Heart left ventricle (tissue), 16 donors: Measurements from ENCODE around the gene PRPF18. TPM values are rescaled to one million over a fixed set of nuclear protein-coding genes. Genes with fewer than 3 reads are reported as not detected.

ENCODE experiments used
- ATAC-seq, 4 donors: fragments of 200-7000 bp; cut with Tn5 transposase; one replicate each; pipeline ENCODE4 v1.9.1; 2020 to 2022; ENCODE audit warnings: moderate library complexity in 4 of 4, mild to moderate bottlenecking in 3 of 4, moderate number of reproducible peaks in 1 of 4
- DNase-seq, 5 donors: peaks; one replicate each; pipeline ENCODE4 v3.0.0-alpha.2; 2020
- H3K27ac ChIP-seq, 12 donors: fragments of 200-600 bp; sonication (generic) in 4 of 12; one replicate each; pipeline versions ENCODE4 v1.5.0 to v1.8.0; 2016 to 2022; ENCODE audit warnings: mild to moderate bottlenecking in 2 of 12
- H3K27me3 ChIP-seq, 9 donors: fragments of 200-600 bp; sonication (generic) in 2 of 9; one replicate each; pipeline versions ENCODE4 v1.5.1 to v1.8.0; 2016 to 2022; ENCODE audit warnings: mild to moderate bottlenecking in 3 of 9
- H3K36me3 ChIP-seq, 9 donors: fragments of 200-600 bp; sonication (generic) in 2 of 9; one replicate each; pipeline versions ENCODE4 v1.5.0 to v1.8.0; 2018 to 2022; ENCODE audit warnings: mild to moderate bottlenecking in 2 of 9
- H3K4me1 ChIP-seq, 12 donors: fragments of 200-600 bp; sonication (generic) in 4 of 12; one replicate each; pipeline versions ENCODE4 v1.5.0 to v1.8.0; 2016 to 2022; ENCODE audit warnings: mild to moderate bottlenecking in 3 of 12
- H3K4me3 ChIP-seq, 12 donors: fragments of 200-600 bp; sonication (generic) in 4 of 12; one replicate each; pipeline versions ENCODE4 v1.5.0 to v1.8.0; 2017 to 2022; ENCODE audit warnings: mild to moderate bottlenecking in 9 of 12, moderate library complexity in 4 of 12
- H3K9me3 ChIP-seq, 12 donors: fragments of 200-600 bp; sonication (generic) in 4 of 12; one replicate each; pipeline versions ENCODE4 v1.5.0 to v1.8.0; 2016 to 2022; ENCODE audit warnings: mild to moderate bottlenecking in 1 of 12
- POLR2A ChIP-seq, 2 donors: fragments of 450-650 bp; IDR thresholded peaks; one replicate each; pipeline ENCODE4 v1.6.1; 2017; ENCODE audit warnings: antibody characterized with exemption in 2 of 2, mild to moderate bottlenecking in 2 of 2, moderate library complexity in 2 of 2
- WGBS, 4 donors: extraction: QIAGEN DNeasy Blood & Tissue Kit in 2 of 4; methylation state at CpG; one replicate each; pipeline versions ENCODE4 v1.1.5 to v1.1.7; 2013 to 2018; 5-methylcytosine and 5-hydroxymethylcytosine counted together
- intact Hi-C, 10 donors: fragments of 100-400 bp; cut with DNase I; formaldehyde crosslinking; loops; one replicate each; pipeline versions ENCODE4 v1.11.1 to v1.14.2; 2022
- polyA plus RNA-seq, 2 donors: library from polyadenylated mRNA; stranded (reverse); fragments of 200-250 nt; gene quantifications; one replicate each; pipeline ENCODE4 v1.2.3, GENCODE V29; 2013
- total RNA-seq, 9 donors: library from RNA; depleted of rRNA in 2 of 9; stranded (reverse); fragments of >200 nt in 2 of 9; fragmentation: NEBNext Ultra II Directional in 3 of 9; extraction: Animal tissue kit (Norgen Biotek cat#: 25700) in 3 of 9; gene quantifications; one replicate each; pipeline versions ENCODE4 v1.1.0 to v1.2.4, GENCODE V29; 2016 to 2023
- TF ChIP-seq, protein P1 (sequence below), 12 donors: fragments of 200-600 bp; sonication (generic) in 4 of 12; IDR thresholded peaks; one replicate each; pipeline versions ENCODE4 v1.5.0 to v1.8.0; 2018 to 2022; ENCODE audit warnings: antibody characterized with exemption in 12 of 12, mild to moderate bottlenecking in 5 of 12
- donor health status: ischemic (EF 13 %, LVEDD 7.1; RV severe dilation, severe dysfunction).
- donor health status: healthy with polysubstance abuse.
- donor health status: DM: no; HTN: yes; CAD: no.
- donor health status: DM: no; HTN: no; CAD: no.
- donor health status: ischemic (EF 25% LVEDD 6.9; RV normal size, moderate dysfunction).
- donor health status: ischemic (EF 25% LVEDD 5.7; RV mildly dilated, moderate dysfunction).
- donor health status: healthy.
- donor health status: DM: yes; HTN: yes; CAD: no.
- donor health status: ischemic (EF 35%, LVEDD 5.7; RV mildly dilated, moderate dysfunction).
- donor health status: nonischemic (EF 11% LVEDD 7.7; RV severe dilation, severe dysfunction).
- donor health status: DM: yes; HTN: yes; CAD: no.
- donor health status: PGD.
- donor health status: ischemic (EF 29% LVEDD 5.4; RV normal size, mild dysfunction).
- donor health status: nonischemic (EF 23%, LVEDD 6.1; RV moderate dilation, normal function).

The PRPF18 gene
- total and polyA plus RNA-seq, 11 donors = 8.9 to 19.1 (median 14.7) TPM

DNA sequence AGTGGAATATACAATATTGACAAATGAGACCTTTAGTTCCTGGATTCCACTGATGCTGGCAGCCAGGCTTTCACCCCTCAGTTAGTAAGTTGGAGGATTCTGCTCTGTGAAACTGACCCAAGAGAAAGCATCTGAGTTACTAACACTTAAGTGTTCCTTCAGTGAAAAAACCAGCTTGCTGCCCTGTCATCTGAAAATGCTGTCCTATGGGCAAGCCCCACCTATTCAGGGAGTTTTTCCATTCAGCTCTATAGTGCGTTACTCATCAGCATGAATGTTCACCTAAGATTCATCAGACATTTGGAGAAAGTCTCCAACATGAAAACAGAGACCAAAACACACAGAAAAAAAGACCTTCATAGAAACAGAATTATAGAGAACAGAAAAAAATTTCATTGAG lies 37.9 kb downstream of the PRPF18 start:
- TF ChIP-seq POLR2A (IDR thresholded peaks at IDR 0.05) = no peak
- TF ChIP-seq, protein P1, sequence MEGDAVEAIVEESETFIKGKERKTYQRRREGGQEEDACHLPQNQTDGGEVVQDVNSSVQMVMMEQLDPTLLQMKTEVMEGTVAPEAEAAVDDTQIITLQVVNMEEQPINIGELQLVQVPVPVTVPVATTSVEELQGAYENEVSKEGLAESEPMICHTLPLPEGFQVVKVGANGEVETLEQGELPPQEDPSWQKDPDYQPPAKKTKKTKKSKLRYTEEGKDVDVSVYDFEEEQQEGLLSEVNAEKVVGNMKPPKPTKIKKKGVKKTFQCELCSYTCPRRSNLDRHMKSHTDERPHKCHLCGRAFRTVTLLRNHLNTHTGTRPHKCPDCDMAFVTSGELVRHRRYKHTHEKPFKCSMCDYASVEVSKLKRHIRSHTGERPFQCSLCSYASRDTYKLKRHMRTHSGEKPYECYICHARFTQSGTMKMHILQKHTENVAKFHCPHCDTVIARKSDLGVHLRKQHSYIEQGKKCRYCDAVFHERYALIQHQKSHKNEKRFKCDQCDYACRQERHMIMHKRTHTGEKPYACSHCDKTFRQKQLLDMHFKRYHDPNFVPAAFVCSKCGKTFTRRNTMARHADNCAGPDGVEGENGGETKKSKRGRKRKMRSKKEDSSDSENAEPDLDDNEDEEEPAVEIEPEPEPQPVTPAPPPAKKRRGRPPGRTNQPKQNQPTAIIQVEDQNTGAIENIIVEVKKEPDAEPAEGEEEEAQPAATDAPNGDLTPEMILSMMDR (IDR thresholded peaks at IDR 0.05) = no peak
- ATAC-seq = no peak

GRCh38 chr10:13627459-13628310 lies 40.9 kb downstream of the PRPF18 start:
- 92 to 94% (median 94%) methylated on average over 7 of the region's 7 CpGs for WGBS, 4 donors
- intact Hi-C loops = no loop called here
- no peak overlapping the region for H3K27ac ChIP-seq
- H3K4me3 ChIP-seq = no peak overlapping the region
- TF ChIP-seq POLR2A (IDR thresholded peaks at IDR 0.05) = no peak
- no peak for DNase-seq
- ATAC-seq = no peak
- no peaks in the 10 kb centered on the region for H3K27me3 ChIP-seq
- H3K4me1 ChIP-seq = peaks cover 0 to 12% (median 2%) of the 10 kb centered on the region in 12 donors
- no peaks in the 10 kb centered on the region for H3K9me3 ChIP-seq
- peaks cover 0 to 59% (median 33%) of the 10 kb centered on the region in 9 donors for H3K36me3 ChIP-seq

More for the DNA sequence above, 37.9 kb downstream of the PRPF18 start:
- H3K4me3 ChIP-seq = no peak overlapping the region
- H3K36me3 ChIP-seq = peaks cover 0 to 67% (median 34%) of the 10 kb centered on the region in 9 donors
- no peaks in the 10 kb centered on the region for H3K4me1 ChIP-seq
- no peak overlapping the region for H3K27ac ChIP-seq
- H3K27me3 ChIP-seq = no peaks in the 10 kb centered on the region
- H3K9me3 ChIP-seq = no peaks in the 10 kb centered on the region
- no peak for DNase-seq
- WGBS, 4 donors = 96 to 100% (median 97%) methylated on average over 1 of the region's 1 CpG
- intact Hi-C loops = no loop called here

GRCh38 chr10:13628661-13629060 lies 41.9 kb downstream of the PRPF18 start:
- ATAC-seq (no peak), DNase-seq (no peak)
- Histone ChIP-seq H3K27me3 (no peaks in the 10 kb centered on the region), H3K4me3 (no peak overlapping the region), H3K9me3 (no peaks in the 10 kb centered on the region), H3K4me1 (peaks cover 0 to 22% (median 4%) of the 10 kb centered on the region in 12 donors), H3K36me3 (peaks cover 0 to 57% (median 27%) of the 10 kb centered on the region in 9 donors), H3K27ac (no peak overlapping the region)
- WGBS, 4 donors = 74 to 86% (median 84%) methylated on average over 6 to 7 of the region's 7 CpGs
- no peak for TF ChIP-seq POLR2A (IDR thresholded peaks at IDR 0.05)
- TF ChIP-seq, protein P1 (IDR thresholded peaks at IDR 0.05) = no peak
- intact Hi-C loops = no loop called here

DNA sequence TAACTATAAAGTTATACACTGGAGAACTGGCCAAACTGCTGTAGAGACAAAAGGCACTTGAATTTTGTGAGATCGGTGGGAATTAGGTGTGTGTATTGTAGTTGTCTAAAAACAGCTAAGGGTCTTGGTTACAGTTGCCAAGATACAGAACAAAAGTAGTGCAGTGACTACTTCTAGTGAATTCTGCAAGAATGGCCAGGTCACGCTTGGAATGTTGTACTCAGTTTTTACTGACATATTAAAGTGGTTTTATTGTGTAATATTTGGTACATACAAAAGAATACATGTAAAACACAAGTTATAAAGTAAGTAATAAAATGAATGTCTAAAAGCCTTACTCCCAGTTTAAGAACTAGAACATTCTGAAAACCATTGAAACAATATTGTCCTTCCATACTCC lies 42.4 kb downstream of the PRPF18 start:
- peaks cover 0 to 55% (median 27%) of the 10 kb centered on the region in 9 donors for H3K36me3 ChIP-seq
- no peaks in the 10 kb centered on the region for H3K27me3 ChIP-seq
- WGBS, 4 donors = 88 to 93% (median 89%) methylated on average over 2 of the region's 2 CpGs
- no peak overlapping the region for H3K4me3 ChIP-seq
- ATAC-seq (no peak), DNase-seq (no peak)
- H3K27ac ChIP-seq = no peak overlapping the region
- TF ChIP-seq, protein P1 (IDR thresholded peaks at IDR 0.05) = no peak
- TF ChIP-seq POLR2A (IDR thresholded peaks at IDR 0.05) = no peak
- peaks cover 0 to 26% (median 4%) of the 10 kb centered on the region in 12 donors for H3K4me1 ChIP-seq
- intact Hi-C loops = no loop called here
- no peaks in the 10 kb centered on the region for H3K9me3 ChIP-seq
